Testis (tissue), 3 donors: ENCODE results near the gene DENND2D. TPM values are rescaled to one million over a fixed set of nuclear protein-coding genes. Genes with fewer than 3 reads are reported as not detected.

Experiments used
- DNase-seq: peaks from one replicate; pipeline ENCODE4 v3.0.0-alpha.2; 2019
- H3K27ac ChIP-seq, 2 donors: fragments of 200-600 bp; sonication (generic); one replicate each; pipeline ENCODE4 v1.5.1; 2019
- H3K27me3 ChIP-seq: fragments of 200-600 bp; sonication (generic); one replicate; pipeline ENCODE4 v1.5.1; 2019
- H3K36me3 ChIP-seq: fragments of 200-600 bp; sonication (generic); one replicate; pipeline ENCODE4 v1.5.1; 2017; ENCODE audit warnings: low read depth; ENCODE audit errors: missing control alignments
- H3K4me1 ChIP-seq: fragments of 200-600 bp; sonication (generic); one replicate; pipeline ENCODE4 v1.5.1; 2019
- H3K4me3 ChIP-seq, 2 donors: fragments of 200-600 bp; sonication (generic); one replicate each; pipeline ENCODE4 v1.5.1; 2017 to 2019
- H3K9me3 ChIP-seq: fragments of 200-600 bp; sonication (generic); one replicate; pipeline ENCODE4 v1.5.1; 2017
- POLR2A ChIP-seq: fragments of 450-650 bp; IDR thresholded peaks from one replicate; pipeline ENCODE4 v1.6.1; 2017; ENCODE audit warnings: antibody characterized with exemption, mild to moderate bottlenecking, moderate library complexity
- WGBS, 2 donors: methylation state at CpG; one replicate each; pipeline ENCODE4 v1.1.5; 2018; 5-methylcytosine and 5-hydroxymethylcytosine counted together
- intact Hi-C: fragments of 100-400 bp; cut with DNase I; formaldehyde crosslinking; loops from one replicate; pipeline ENCODE4 v1.15.1; 2023; ENCODE audit warnings: low total_unique reads
- polyA plus RNA-seq: library from polyadenylated mRNA; stranded (reverse); fragments of 350-450 nt; fragmentation: Illumina TruSeq; extraction: RNeasy Lipid Tissue Mini Kit (QIAGEN cat#74804); gene quantifications from one replicate; pipeline ENCODE4 v1.2.3, GENCODE V29; 2014; ENCODE audit warnings: low read depth, low replicate concordance; ENCODE audit not compliant: insufficient read depth
- total RNA-seq, 2 donors: library from RNA; depleted of rRNA; stranded (reverse); fragments of >200 nt; gene quantifications; one replicate each; pipeline ENCODE4 v1.2.3, GENCODE V29; 2016
- TF ChIP-seq, protein P1 (sequence below), 3 experiments: fragments of 450-650 bp in 2 of 3; fragments of 200-600 bp in 1 of 3; sonication (generic) in 1 of 3; IDR thresholded peaks; one replicate each; pipeline ENCODE4 v1.5.1; 2016 to 2019; ENCODE audit warnings: antibody characterized with exemption in 3 of 3, mild to moderate bottlenecking in 2 of 3, moderate library complexity in 1 of 3

DENND2D gene
- total and polyA plus RNA-seq, 3 donors from 2014 or later, result 21.2 to 38.8 (median 22.9) TPM

DNA sequence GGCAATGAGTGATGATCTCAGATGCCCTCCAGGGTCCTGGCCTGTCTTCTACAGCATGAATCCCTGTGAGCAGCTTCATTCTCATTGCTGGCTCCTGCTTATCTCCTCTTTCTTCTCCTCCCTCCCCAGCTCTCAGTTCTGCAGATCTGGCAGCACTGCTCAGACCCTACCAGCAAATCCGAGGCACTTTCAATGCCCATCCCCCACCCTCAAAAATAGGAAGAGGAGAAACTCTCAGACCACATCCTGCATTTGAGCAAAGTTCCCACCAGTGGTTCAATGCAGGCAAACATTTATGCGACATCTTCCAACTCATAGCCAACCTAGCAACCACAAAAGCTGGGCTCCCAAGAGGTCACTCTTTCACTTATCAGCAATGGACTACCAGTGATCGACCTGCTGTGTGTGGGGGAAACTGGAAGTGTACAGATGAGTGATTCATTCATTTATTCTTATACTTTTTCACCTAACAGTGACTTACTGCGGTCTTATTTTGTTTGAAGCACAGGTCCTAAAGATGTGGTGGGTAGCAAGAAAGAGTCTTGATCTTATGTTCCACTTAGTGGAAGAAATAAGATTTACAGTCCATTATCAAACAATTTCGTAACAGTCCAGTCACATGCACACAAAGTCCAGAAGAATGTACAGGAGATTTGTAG, 21.3 kb upstream of the DENND2D start:
- peaks cover 15% of the 10 kb centered on the region for H3K4me1 ChIP-seq
- intact Hi-C loops, result loop anchor here (5.0 kb wide), 1 partner anchor 181 kb away; no protein-coding TSS in a partner anchor
- TF ChIP-seq POLR2A, result no peak
- TF ChIP-seq, protein P1, sequence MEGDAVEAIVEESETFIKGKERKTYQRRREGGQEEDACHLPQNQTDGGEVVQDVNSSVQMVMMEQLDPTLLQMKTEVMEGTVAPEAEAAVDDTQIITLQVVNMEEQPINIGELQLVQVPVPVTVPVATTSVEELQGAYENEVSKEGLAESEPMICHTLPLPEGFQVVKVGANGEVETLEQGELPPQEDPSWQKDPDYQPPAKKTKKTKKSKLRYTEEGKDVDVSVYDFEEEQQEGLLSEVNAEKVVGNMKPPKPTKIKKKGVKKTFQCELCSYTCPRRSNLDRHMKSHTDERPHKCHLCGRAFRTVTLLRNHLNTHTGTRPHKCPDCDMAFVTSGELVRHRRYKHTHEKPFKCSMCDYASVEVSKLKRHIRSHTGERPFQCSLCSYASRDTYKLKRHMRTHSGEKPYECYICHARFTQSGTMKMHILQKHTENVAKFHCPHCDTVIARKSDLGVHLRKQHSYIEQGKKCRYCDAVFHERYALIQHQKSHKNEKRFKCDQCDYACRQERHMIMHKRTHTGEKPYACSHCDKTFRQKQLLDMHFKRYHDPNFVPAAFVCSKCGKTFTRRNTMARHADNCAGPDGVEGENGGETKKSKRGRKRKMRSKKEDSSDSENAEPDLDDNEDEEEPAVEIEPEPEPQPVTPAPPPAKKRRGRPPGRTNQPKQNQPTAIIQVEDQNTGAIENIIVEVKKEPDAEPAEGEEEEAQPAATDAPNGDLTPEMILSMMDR (IDR thresholded peaks at IDR 0.05), result no peak
- no peak overlapping the region for H3K4me3 ChIP-seq
- DNase-seq, result no peak
- H3K9me3 ChIP-seq, result no peaks in the 10 kb centered on the region
- WGBS, 2 donors, result 62 to 66% methylated on average over 5 of the region's 5 CpGs
- no peaks in the 10 kb centered on the region for H3K36me3 ChIP-seq
- no peak overlapping the region for H3K27ac ChIP-seq
- no peaks in the 10 kb centered on the region for H3K27me3 ChIP-seq

DNA sequence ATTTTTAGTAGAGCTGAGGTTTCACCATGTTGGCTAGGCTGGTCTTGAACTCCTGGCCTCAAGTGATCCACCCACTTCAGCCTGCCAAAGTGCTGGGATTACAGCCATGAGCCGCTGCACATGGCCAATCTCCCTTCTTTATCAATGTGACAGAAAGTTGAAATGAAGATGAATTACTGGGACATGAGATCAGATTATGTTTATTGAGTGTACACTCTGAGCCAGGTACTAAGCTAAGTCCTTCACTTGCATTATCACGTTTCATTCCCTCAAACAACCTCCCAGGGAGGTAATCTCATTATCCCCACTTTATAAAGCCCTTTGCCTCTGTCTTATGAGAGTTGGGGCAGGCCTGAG, 20.8 kb upstream of the DENND2D start:
- no peak overlapping the region for H3K4me3 ChIP-seq
- peaks cover 15% of the 10 kb centered on the region for H3K4me1 ChIP-seq
- TF ChIP-seq, protein P1 (IDR thresholded peaks at IDR 0.05), result no peak
- TF ChIP-seq POLR2A, result no peak
- no peak overlapping the region for H3K27ac ChIP-seq
- WGBS, 2 donors, result 52 to 54% methylated on average over 2 of the region's 2 CpGs
- DNase-seq, result no peak
- no peaks in the 10 kb centered on the region for H3K36me3 ChIP-seq
- no peaks in the 10 kb centered on the region for H3K9me3 ChIP-seq
- intact Hi-C loops, result loop anchor here (5.0 kb wide), 1 partner anchor 181 kb away; no protein-coding TSS in a partner anchor
- no peaks in the 10 kb centered on the region for H3K27me3 ChIP-seq

DNA sequence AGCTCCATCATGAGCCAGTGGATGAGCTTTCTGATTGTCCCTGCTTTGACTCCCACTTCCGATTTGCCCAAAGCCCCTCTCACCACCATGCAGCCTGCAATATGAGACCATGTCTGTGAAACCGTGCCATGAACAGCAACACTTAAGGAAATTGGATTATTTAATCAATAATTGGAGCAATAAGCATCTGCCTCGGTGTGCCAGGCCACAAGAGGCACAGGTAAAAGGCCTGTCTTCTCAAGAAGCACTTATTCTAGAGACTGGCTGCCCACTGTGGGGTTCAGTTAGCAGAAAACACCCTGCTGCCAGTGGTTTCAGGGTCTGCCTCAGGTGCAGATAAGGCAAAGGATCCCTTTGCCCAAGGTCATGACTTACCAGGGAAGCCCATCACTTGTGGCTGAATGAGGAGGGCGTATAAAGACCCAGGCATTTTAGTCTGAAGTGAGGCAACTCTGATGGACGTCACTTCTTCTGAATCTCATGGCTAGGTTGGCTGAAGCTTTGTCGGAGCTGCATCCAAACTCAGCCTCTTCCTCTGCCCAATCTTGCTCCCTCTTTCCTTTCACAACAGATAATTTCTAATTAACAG, 19.9 kb upstream of the DENND2D start:
- WGBS, 2 donors, result 89 to 92% methylated on average over 6 of the region's 6 CpGs
- TF ChIP-seq POLR2A, result no peak
- TF ChIP-seq, protein P1 (IDR thresholded peaks at IDR 0.05), result no peak
- intact Hi-C loops, result loop anchor here (5.0 kb wide), 1 partner anchor 182 kb away; no protein-coding TSS in a partner anchor

DNA sequence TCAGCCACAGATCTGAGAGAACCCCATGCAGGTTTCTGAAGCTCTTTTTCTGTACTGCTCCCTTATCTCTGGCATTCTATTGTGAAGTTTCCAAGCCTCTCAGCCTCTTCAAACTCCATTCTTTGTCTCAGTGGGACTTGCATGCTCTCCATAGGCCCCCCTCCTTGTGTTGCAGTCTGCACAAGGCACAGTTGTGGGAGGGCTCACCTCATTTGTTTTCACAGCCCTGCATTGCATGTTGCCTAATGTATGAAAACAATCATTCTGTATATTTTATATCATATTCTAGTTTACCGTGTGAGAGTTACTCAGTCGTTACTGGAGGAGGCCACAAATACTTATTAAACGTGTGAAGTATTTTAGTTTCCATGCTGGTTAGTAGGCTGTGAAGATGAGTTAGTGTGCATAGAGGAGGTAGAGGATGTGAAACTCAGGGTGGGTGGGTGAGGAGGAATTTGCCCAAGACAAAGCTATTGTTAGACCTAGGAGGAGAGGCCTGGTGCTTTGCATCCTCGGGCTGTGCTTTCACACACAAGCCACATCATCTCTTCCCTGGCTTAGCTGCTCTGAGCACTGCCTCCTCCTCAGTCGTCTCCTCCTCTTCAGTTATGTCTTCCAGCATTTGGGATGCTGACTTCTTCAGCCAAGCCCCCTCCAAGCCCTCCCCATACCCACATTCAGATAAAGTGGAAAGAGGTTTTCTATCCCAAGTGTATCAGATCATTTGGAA, 19.3 kb upstream of the DENND2D start:
- Histone ChIP-seq H3K27me3 (no peaks in the 10 kb centered on the region), H3K4me3 (no peak overlapping the region), H3K36me3 (no peaks in the 10 kb centered on the region), H3K9me3 (no peaks in the 10 kb centered on the region), H3K4me1 (peaks cover 15% of the 10 kb centered on the region), H3K27ac (no peak overlapping the region)
- 68 to 72% methylated on average over 5 of the region's 5 CpGs for WGBS, 2 donors
- no peak for DNase-seq
- TF ChIP-seq POLR2A, result no peak
- TF ChIP-seq, protein P1 (IDR thresholded peaks at IDR 0.05), result no peak
- intact Hi-C loops, result loop anchor here (5.0 kb wide), 1 partner anchor 183 kb away; no protein-coding TSS in a partner anchor

More for the DNA sequence above, 19.9 kb upstream of the DENND2D start:
- Histone ChIP-seq H3K4me1 (peaks cover 15% of the 10 kb centered on the region), H3K4me3 (no peak overlapping the region), H3K27me3 (no peaks in the 10 kb centered on the region), H3K36me3 (no peaks in the 10 kb centered on the region), H3K27ac (no peak overlapping the region), H3K9me3 (no peaks in the 10 kb centered on the region)
- no peak for DNase-seq
